ENCODE measurements around the gene TMEM163.

GRCh38 chr2:134602666-134603065 lies 116.1 kb downstream of the TMEM163 start:
- no peak for TF ChIP-seq POLR2A (IDR thresholded peaks at IDR 0.05)
- TF ChIP-seq, protein P1, sequence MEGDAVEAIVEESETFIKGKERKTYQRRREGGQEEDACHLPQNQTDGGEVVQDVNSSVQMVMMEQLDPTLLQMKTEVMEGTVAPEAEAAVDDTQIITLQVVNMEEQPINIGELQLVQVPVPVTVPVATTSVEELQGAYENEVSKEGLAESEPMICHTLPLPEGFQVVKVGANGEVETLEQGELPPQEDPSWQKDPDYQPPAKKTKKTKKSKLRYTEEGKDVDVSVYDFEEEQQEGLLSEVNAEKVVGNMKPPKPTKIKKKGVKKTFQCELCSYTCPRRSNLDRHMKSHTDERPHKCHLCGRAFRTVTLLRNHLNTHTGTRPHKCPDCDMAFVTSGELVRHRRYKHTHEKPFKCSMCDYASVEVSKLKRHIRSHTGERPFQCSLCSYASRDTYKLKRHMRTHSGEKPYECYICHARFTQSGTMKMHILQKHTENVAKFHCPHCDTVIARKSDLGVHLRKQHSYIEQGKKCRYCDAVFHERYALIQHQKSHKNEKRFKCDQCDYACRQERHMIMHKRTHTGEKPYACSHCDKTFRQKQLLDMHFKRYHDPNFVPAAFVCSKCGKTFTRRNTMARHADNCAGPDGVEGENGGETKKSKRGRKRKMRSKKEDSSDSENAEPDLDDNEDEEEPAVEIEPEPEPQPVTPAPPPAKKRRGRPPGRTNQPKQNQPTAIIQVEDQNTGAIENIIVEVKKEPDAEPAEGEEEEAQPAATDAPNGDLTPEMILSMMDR (IDR thresholded peaks at IDR 0.05) = no peak
